K562 (cell line): ENCODE measurements around the gene SYNPO. TPM values are rescaled to one million over a fixed set of nuclear protein-coding genes. Genes with fewer than 3 reads are reported as not detected.

Source experiments
- ATAC-seq: fragments of 200-7000 bp; cut with Tn5 transposase; 3 replicates; pipeline ENCODE4 v1.9.1; 2020; ENCODE audit warnings: moderate library complexity
- BruUV-seq: library from RNA; stranded (reverse); fragments of 400-500 nt; replicated peaks from 2 replicates; lab custom pipeline; 2021; lab: Mats Ljungman, UMichigan
- CTCF ChIA-PET: fragments of 300-600 bp; formaldehyde crosslinking; extraction: SDS; loops from one replicate; lab custom pipeline; 2021; ENCODE audit warnings: low intra/inter-chr PET ratio; lab: Yijun Ruan, JAX
- POLR2A ChIA-PET: fragments of 300-600, 350-650 bp; sonication (Branson Sonifier 250); formaldehyde crosslinking; extraction: SDS; loops from one replicate; lab custom pipeline; 2021; ENCODE audit warnings: antibody characterized with exemption, inconsistent platforms; lab: Yijun Ruan, JAX
- DNase-seq, 4 experiments: peaks; one replicate each; pipeline versions ENCODE4 v3.0.0 to v3.0.0-alpha.2; 2011 to 2018; ENCODE audit warnings: low spot score in 3 of 4, mixed read lengths in 3 of 4; ENCODE audit errors: extremely low read depth in 1 of 4
- FAIRE-seq: peaks from 2 replicates; lab custom pipeline; 2011; peaks lifted over from hg19 to GRCh38; lab: Jason Lieb, UNC
- H2AFZ ChIP-seq: 2 replicates; pipeline ENCODE4 v1.6.0; 2011; ENCODE audit warnings: low read depth, low read length, control low read depth, inconsistent platforms
- H3K27ac ChIP-seq: fragments of 200-600 bp; 3 replicates; pipeline ENCODE4 v1.8.0; 2011; ENCODE audit warnings: low read depth, mild to moderate bottlenecking, control low read depth, inconsistent platforms, low read length, moderate library complexity, mixed read lengths; ENCODE audit errors: extremely low read depth
- H3K27me3 ChIP-seq, 2 experiments: fragments of 300-600 bp in 1 of 2; 2 replicates in 1 of 2; 3 replicates in 1 of 2; pipeline versions ENCODE4 v1.6.0 to v1.8.0; 2011; ENCODE audit warnings: inconsistent platforms in 2 of 2, low read length in 2 of 2, mild to moderate bottlenecking in 1 of 2, mixed read lengths in 1 of 2, moderate library complexity in 1 of 2; ENCODE audit not compliant: control insufficient read depth in 2 of 2, insufficient read depth in 2 of 2
- H3K36me3 ChIP-seq: fragments of 300-600 bp; 3 replicates; pipeline ENCODE4 v1.8.0; 2011; ENCODE audit warnings: mild to moderate bottlenecking, low read length, inconsistent platforms; ENCODE audit not compliant: control insufficient read depth, insufficient read depth
- H3K4me1 ChIP-seq, 2 experiments: fragments of 200-600 bp in 1 of 2; replicated peaks in 1 of 2; 2 replicates in 1 of 2; 3 replicates in 1 of 2; pipeline versions ENCODE4 v1.5.1 to v1.8.0; 2011; ENCODE audit warnings: inconsistent platforms in 2 of 2, low read length in 2 of 2, mild to moderate bottlenecking in 1 of 2, mixed read lengths in 1 of 2, moderate library complexity in 1 of 2; ENCODE audit not compliant: control insufficient read depth in 2 of 2, insufficient read depth in 2 of 2
- H3K4me2 ChIP-seq: 2 replicates; pipeline ENCODE4 v1.6.1; 2011; ENCODE audit warnings: low read length, control low read depth, inconsistent platforms, mixed read lengths; ENCODE audit not compliant: insufficient read depth
- H3K4me3 ChIP-seq: fragments of 200-600 bp; sonication (generic), shearing (Covaris generic); 2 replicates; pipeline ENCODE4 v1.5.1; 2016; ENCODE audit warnings: control low read depth, inconsistent platforms
- H3K79me2 ChIP-seq: fragments of 200-600 bp; 3 replicates; pipeline ENCODE4 v1.8.0; 2011; ENCODE audit warnings: low read length, inconsistent platforms; ENCODE audit not compliant: control insufficient read depth, insufficient read depth
- H3K9ac ChIP-seq, 2 experiments: 2 replicates each; pipeline versions ENCODE4 v1.6.0 to v1.6.1; 2011; ENCODE audit warnings: low read depth in 2 of 2, low read length in 2 of 2, control low read depth in 1 of 2, inconsistent platforms in 1 of 2, mild to moderate bottlenecking in 1 of 2, mixed read lengths in 1 of 2; ENCODE audit not compliant: insufficient read depth in 1 of 2
- H3K9me1 ChIP-seq: one replicate; pipeline ENCODE4 v1.6.0; 2011; ENCODE audit warnings: inconsistent platforms, mild to moderate bottlenecking, low read length, moderate library complexity; ENCODE audit not compliant: control insufficient read depth, insufficient read depth
- H3K9me3 ChIP-seq: replicated peaks from 2 replicates; pipeline ENCODE4 v1.5.1; 2011; ENCODE audit warnings: low read depth, low read length, inconsistent platforms; ENCODE audit not compliant: control insufficient read depth, insufficient read depth
- H4K20me1 ChIP-seq: replicated peaks from 2 replicates; pipeline ENCODE4 v1.6.1; 2011; ENCODE audit warnings: low read length, inconsistent platforms, mixed read lengths; ENCODE audit not compliant: control insufficient read depth, insufficient read depth
- DDX20 ChIP-seq: fragments of 450-650 bp; IDR thresholded peaks from 2 replicates; pipeline ENCODE4 v1.6.1; 2016; ENCODE audit warnings: missing genetic modification characterization, low read depth, mild to moderate bottlenecking, missing compliant biosample characterization, moderate library complexity
- FOXA1 ChIP-seq: fragments of 450-650 bp; IDR thresholded peaks from 2 replicates; pipeline ENCODE4 v1.6.1; 2016; ENCODE audit warnings: mild to moderate bottlenecking, borderline replicate concordance
- KLF10 ChIP-seq: fragments of 250-450 bp; sonication (Bioruptor Pico); IDR thresholded peaks from 2 replicates; pipeline ENCODE4 v1.6.1; 2021; ENCODE audit warnings: matching md5 sums
- MAFG ChIP-seq: fragments of 450-650 bp; conservative IDR thresholded peaks from 2 replicates; pipeline ENCODE4 v1.6.1; 2016; ENCODE audit warnings: missing genetic modification characterization, missing compliant biosample characterization
- PHF20 ChIP-seq: fragments of 450-650 bp; IDR thresholded peaks from 2 replicates; pipeline ENCODE4 v1.6.1; 2018; ENCODE audit not compliant: partially characterized antibody
- RBM39 ChIP-seq: fragments of 200-400 bp; formaldehyde crosslinking; optimal IDR thresholded peaks from 2 replicates; pipeline ENCODE3; 2018; ENCODE audit warnings: low read depth, low read length
- ZC3H11A ChIP-seq: IDR thresholded peaks from 2 replicates; pipeline ENCODE4 v1.6.1; 2012; ENCODE audit warnings: low read depth, low read length, improper control_type of control experiment
- ZNF764 ChIP-seq: fragments of 250-450 bp; sonication (Bioruptor Pico); IDR thresholded peaks from 2 replicates; pipeline ENCODE4 v1.4.0; 2020; ENCODE audit warnings: low read depth, mild to moderate bottlenecking, moderate library complexity
- WGBS: fragments of 100-300 bp; shearing (Covaris generic); methylation state at CpG from one replicate; pipeline ENCODE4 v1.1.6; 2016; ENCODE audit warnings: low coverage, mixed read lengths; ENCODE audit not compliant: insufficient coverage; ENCODE audit errors: missing lambda C conversion rate; 5-methylcytosine and 5-hydroxymethylcytosine counted together
- in situ Hi-C: fragments of 300-500 bp; cut with MboI; formaldehyde crosslinking; loops from 4 replicates; pipeline ENCODE4 v1.15.0; 2018; ENCODE audit warnings: inconsistent platforms, mixed read lengths
- intact Hi-C: fragments of 100-400 bp; cut with micrococcal nuclease; formaldehyde crosslinking; loops from 2 replicates; pipeline ENCODE4 v1.14.2; 2022
- polyA plus RNA-seq, 8 experiments: library from polyadenylated mRNA; depleted of rRNA in 4 of 8; stranded (reverse) in 5 of 8; unstranded in 3 of 8; fragments of >200 nt; fragmentation: Nextera tagmentation in 2 of 8; fragmentation: Illumina TruSeq in 1 of 8; extraction: Ambion mirVana in 2 of 8; extraction: Trizol in 1 of 8; gene quantifications; 2 replicates each; pipeline versions ENCODE4 v1.2.1 to v1.2.3, GENCODE V29; 2011 to 2014; ENCODE audit warnings: inconsistent platforms in 1 of 8, missing spikeins in 1 of 8
- total RNA-seq, 7 experiments: library from RNA; depleted of rRNA in 6 of 7; stranded (reverse); fragments of >200 nt in 6 of 7; fragmentation: Illumina TruSeq in 2 of 7; extraction: Trizol in 2 of 7; gene quantifications; 2 replicates each; pipeline versions ENCODE4 v1.2.1 to v1.2.3, GENCODE V29; 2011 to 2021; ENCODE audit warnings: low replicate concordance in 1 of 7
- TF ChIP-seq, protein P1 (sequence below): fragments of 250-450 bp; sonication (Bioruptor Pico); IDR thresholded peaks from 2 replicates; pipeline ENCODE4 v1.5.0; 2021
- TF ChIP-seq, protein P2 (sequence below): fragments of 200-600 bp; sonication (generic); IDR thresholded peaks from one replicate; pipeline ENCODE4 v1.6.1; 2012; ENCODE audit warnings: mild to moderate bottlenecking, low read depth, low read length, inconsistent platforms

Gene SYNPO
- total and polyA plus RNA-seq, 9 of the 15 experiments (the other 6 are each of a cell fraction or from before 2014, with no cell fraction given), result 0.01 to 0.31 (median 0.03) TPM; not detected in 4

DNA sequence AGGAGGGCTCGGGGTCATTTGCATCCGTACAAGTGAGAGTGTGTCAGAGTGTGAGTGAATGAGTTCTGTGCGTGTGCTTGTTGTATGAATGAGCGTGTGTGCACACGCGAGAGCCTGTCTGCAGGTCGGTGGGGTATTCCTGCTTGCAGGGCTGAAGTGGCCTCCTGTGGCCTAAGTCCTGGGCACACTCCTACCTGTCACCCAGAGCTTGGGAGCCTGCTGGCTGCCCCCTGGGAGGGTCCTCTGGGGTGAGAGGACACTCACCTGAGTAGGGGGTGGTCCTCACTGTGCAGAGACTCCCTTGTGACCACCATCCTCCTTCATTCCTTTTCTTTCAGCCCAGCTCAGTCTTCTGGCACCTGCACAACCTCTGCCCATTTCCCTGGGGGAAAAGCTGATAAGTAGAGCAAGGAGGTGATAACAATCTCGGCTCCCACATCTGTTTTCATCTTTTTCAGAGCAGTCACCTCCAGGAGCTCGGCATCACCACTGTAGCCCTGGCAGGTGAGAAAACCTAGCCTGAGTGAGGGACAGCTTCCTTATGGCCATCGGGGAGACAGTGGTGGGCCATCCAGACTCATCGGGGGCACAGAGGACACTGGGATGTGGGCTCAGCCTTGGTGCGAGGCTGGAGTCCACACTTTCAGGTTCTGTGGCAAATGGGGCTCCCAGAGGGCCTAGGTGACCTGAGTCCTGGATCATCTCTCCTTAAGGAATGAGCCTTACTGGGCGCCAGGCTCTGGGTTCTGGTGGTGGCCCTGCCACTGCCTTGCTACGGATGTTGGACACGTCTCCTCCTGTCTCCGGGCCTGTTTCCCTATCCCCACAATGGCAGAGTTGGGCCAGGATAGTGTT, 38.7 kb upstream of the SYNPO start:
- H3K79me2 ChIP-seq, result no peaks in the 10 kb centered on the region
- FAIRE-seq, result no peak
- no TSS peak for BruUV-seq
- H2AFZ ChIP-seq, result no peak overlapping the region
- H3K9ac ChIP-seq, result peak overlapping the region in 1 of 2 experiments; percentile 5; a peak in 1 of 4 replicates
- H3K4me1 ChIP-seq, result no peaks in the 10 kb centered on the region
- no peak overlapping the region for H3K4me2 ChIP-seq
- ChIA-PET POLR2A (interaction anchor here (1.4 kb wide), 1 partner anchor 10 kb away, joined by 4 read pairs; no protein-coding TSS in a partner anchor), CTCF (no interaction called here)
- no peak for ATAC-seq
- 6% methylated on average over 16 of the region's 16 CpGs for WGBS
- no peaks in the 10 kb centered on the region for H3K9me3 ChIP-seq
- H3K4me3 ChIP-seq, result no peak overlapping the region
- H3K27me3 ChIP-seq, result peaks cover 40 to 81% of the 10 kb centered on the region in 2 experiments
- in situ Hi-C loops, result no loop called here
- peaks cover 8% of the 10 kb centered on the region for H4K20me1 ChIP-seq
- no peak for DNase-seq
- H3K27ac ChIP-seq, result no peak overlapping the region
- no peaks in the 10 kb centered on the region for H3K36me3 ChIP-seq
- intact Hi-C loops, result no loop called here
- no peaks in the 10 kb centered on the region for H3K9me1 ChIP-seq
- TF ChIP-seq MAFG (tag) (no peak), FOXA1 (no peak), ZNF764 (CRISPR knock-in tag) (no peak), RBM39 (no peak), KLF10 (CRISPR knock-in tag) (no peak), PHF20 (no peak), DDX20 (no peak), ZC3H11A (no peak)
- TF ChIP-seq, protein P1, sequence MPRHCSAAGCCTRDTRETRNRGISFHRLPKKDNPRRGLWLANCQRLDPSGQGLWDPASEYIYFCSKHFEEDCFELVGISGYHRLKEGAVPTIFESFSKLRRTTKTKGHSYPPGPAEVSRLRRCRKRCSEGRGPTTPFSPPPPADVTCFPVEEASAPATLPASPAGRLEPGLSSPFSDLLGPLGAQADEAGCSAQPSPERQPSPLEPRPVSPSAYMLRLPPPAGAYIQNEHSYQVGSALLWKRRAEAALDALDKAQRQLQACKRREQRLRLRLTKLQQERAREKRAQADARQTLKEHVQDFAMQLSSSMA (CRISPR knock-in tag), result no peak
- TF ChIP-seq, protein P2, sequence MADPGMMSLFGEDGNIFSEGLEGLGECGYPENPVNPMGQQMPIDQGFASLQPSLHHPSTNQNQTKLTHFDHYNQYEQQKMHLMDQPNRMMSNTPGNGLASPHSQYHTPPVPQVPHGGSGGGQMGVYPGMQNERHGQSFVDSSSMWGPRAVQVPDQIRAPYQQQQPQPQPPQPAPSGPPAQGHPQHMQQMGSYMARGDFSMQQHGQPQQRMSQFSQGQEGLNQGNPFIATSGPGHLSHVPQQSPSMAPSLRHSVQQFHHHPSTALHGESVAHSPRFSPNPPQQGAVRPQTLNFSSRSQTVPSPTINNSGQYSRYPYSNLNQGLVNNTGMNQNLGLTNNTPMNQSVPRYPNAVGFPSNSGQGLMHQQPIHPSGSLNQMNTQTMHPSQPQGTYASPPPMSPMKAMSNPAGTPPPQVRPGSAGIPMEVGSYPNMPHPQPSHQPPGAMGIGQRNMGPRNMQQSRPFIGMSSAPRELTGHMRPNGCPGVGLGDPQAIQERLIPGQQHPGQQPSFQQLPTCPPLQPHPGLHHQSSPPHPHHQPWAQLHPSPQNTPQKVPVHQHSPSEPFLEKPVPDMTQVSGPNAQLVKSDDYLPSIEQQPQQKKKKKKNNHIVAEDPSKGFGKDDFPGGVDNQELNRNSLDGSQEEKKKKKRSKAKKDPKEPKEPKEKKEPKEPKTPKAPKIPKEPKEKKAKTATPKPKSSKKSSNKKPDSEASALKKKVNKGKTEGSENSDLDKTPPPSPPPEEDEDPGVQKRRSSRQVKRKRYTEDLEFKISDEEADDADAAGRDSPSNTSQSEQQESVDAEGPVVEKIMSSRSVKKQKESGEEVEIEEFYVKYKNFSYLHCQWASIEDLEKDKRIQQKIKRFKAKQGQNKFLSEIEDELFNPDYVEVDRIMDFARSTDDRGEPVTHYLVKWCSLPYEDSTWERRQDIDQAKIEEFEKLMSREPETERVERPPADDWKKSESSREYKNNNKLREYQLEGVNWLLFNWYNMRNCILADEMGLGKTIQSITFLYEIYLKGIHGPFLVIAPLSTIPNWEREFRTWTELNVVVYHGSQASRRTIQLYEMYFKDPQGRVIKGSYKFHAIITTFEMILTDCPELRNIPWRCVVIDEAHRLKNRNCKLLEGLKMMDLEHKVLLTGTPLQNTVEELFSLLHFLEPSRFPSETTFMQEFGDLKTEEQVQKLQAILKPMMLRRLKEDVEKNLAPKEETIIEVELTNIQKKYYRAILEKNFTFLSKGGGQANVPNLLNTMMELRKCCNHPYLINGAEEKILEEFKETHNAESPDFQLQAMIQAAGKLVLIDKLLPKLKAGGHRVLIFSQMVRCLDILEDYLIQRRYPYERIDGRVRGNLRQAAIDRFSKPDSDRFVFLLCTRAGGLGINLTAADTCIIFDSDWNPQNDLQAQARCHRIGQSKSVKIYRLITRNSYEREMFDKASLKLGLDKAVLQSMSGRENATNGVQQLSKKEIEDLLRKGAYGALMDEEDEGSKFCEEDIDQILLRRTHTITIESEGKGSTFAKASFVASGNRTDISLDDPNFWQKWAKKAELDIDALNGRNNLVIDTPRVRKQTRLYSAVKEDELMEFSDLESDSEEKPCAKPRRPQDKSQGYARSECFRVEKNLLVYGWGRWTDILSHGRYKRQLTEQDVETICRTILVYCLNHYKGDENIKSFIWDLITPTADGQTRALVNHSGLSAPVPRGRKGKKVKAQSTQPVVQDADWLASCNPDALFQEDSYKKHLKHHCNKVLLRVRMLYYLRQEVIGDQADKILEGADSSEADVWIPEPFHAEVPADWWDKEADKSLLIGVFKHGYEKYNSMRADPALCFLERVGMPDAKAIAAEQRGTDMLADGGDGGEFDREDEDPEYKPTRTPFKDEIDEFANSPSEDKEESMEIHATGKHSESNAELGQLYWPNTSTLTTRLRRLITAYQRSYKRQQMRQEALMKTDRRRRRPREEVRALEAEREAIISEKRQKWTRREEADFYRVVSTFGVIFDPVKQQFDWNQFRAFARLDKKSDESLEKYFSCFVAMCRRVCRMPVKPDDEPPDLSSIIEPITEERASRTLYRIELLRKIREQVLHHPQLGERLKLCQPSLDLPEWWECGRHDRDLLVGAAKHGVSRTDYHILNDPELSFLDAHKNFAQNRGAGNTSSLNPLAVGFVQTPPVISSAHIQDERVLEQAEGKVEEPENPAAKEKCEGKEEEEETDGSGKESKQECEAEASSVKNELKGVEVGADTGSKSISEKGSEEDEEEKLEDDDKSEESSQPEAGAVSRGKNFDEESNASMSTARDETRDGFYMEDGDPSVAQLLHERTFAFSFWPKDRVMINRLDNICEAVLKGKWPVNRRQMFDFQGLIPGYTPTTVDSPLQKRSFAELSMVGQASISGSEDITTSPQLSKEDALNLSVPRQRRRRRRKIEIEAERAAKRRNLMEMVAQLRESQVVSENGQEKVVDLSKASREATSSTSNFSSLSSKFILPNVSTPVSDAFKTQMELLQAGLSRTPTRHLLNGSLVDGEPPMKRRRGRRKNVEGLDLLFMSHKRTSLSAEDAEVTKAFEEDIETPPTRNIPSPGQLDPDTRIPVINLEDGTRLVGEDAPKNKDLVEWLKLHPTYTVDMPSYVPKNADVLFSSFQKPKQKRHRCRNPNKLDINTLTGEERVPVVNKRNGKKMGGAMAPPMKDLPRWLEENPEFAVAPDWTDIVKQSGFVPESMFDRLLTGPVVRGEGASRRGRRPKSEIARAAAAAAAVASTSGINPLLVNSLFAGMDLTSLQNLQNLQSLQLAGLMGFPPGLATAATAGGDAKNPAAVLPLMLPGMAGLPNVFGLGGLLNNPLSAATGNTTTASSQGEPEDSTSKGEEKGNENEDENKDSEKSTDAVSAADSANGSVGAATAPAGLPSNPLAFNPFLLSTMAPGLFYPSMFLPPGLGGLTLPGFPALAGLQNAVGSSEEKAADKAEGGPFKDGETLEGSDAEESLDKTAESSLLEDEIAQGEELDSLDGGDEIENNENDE, result no peak
